CD4-positive, alpha-beta memory T cell (primary cell): Measurements from ENCODE around the gene LYRM9. TPM values are rescaled to one million over a fixed set of nuclear protein-coding genes. Genes with fewer than 3 reads are reported as not detected.
"Not testable (repeated sequence)": the region's sequence is repeated elsewhere in the genome, so short reads cannot be mapped to it uniquely, and the experiment has no call there.

ENCODE experiments used
- CTCF ChIA-PET: fragments of 350-600 bp; sonication (Branson Sonifier 250); formaldehyde crosslinking; loops from one replicate; lab custom pipeline; 2021; ENCODE audit warnings: inconsistent platforms; ENCODE audit not compliant: partially characterized antibody; lab: Charles Lee
- POLR2A ChIA-PET: fragments of 350-600 bp; sonication (Branson Sonifier 250); formaldehyde crosslinking; loops from one replicate; lab custom pipeline; 2021; ENCODE audit not compliant: partially characterized antibody; lab: Charles Lee
- DNase-seq, 5 donors: peaks; one replicate each; pipeline versions ENCODE4 v3.0.0 to v3.0.0-alpha.2; 2020 to 2022; ENCODE audit warnings: mixed read lengths in 1 of 5
- H3K27ac ChIP-seq: one replicate; pipeline ENCODE4 v1.7.0; 2013; ENCODE audit warnings: low read depth, low read length
- H3K27me3 ChIP-seq: 2 replicates; pipeline ENCODE4 v1.7.0; 2013; ENCODE audit warnings: mild to moderate bottlenecking, low read length, moderate library complexity; ENCODE audit not compliant: insufficient read depth
- H3K36me3 ChIP-seq: 2 replicates; pipeline ENCODE4 v1.7.0; 2013; ENCODE audit warnings: mild to moderate bottlenecking, low read length, moderate library complexity; ENCODE audit not compliant: insufficient read depth
- H3K4me1 ChIP-seq: 2 replicates; pipeline ENCODE4 v1.7.0; 2013; ENCODE audit warnings: mild to moderate bottlenecking, low read length, moderate library complexity; ENCODE audit not compliant: insufficient read depth
- H3K4me3 ChIP-seq, 2 donors: one replicate each; pipeline ENCODE4 v1.7.0; 2013; ENCODE audit warnings: low read length in 2 of 2, mild to moderate bottlenecking in 1 of 2
- H3K9me3 ChIP-seq, 2 donors: one replicate each; pipeline ENCODE4 v1.7.0; 2013; ENCODE audit warnings: low read length in 2 of 2, control low read depth in 1 of 2; ENCODE audit not compliant: control insufficient read depth in 1 of 2
- H3K27ac Mint-ChIP-seq, 7 donors: one replicate each; pipeline ENCODE4 v1.8.0; 2020 to 2021; ENCODE audit warnings: mixed read lengths in 7 of 7, mild to moderate bottlenecking in 6 of 7, inconsistent platforms in 3 of 7, moderate library complexity in 3 of 7
- H3K27me3 Mint-ChIP-seq, 2 donors: one replicate each; pipeline ENCODE4 v1.8.0; 2020 to 2021; ENCODE audit warnings: mixed read lengths in 2 of 2
- H3K36me3 Mint-ChIP-seq, 2 donors: one replicate each; pipeline ENCODE4 v1.8.0; 2020 to 2021; ENCODE audit warnings: mixed read lengths in 2 of 2, inconsistent platforms in 1 of 2, mild to moderate bottlenecking in 1 of 2
- H3K4me1 Mint-ChIP-seq, 4 donors: one replicate each; pipeline ENCODE4 v1.8.0; 2020 to 2021; ENCODE audit warnings: mixed read lengths in 4 of 4, mild to moderate bottlenecking in 1 of 4
- H3K4me3 Mint-ChIP-seq, 8 donors: one replicate each; pipeline ENCODE4 v1.8.0; 2020 to 2021; ENCODE audit warnings: mixed read lengths in 8 of 8, mild to moderate bottlenecking in 7 of 8, moderate library complexity in 6 of 8, inconsistent platforms in 3 of 8
- H3K9me3 Mint-ChIP-seq, 8 donors: one replicate each; pipeline ENCODE4 v1.8.0; 2020 to 2021; ENCODE audit warnings: mixed read lengths in 8 of 8, mild to moderate bottlenecking in 5 of 8, inconsistent platforms in 3 of 8, moderate library complexity in 1 of 8
- intact Hi-C: fragments of 100-400 bp; cut with micrococcal nuclease; formaldehyde crosslinking; loops from one replicate; pipeline ENCODE4 v1.15.1; 2023
- polyA plus RNA-seq, 2 donors: library from polyadenylated mRNA; unstranded; fragments of 300-500 nt; fragmentation: Illumina TruSeq; gene quantifications; one replicate each; pipeline ENCODE4 v1.2.3, GENCODE V29; 2021
- total RNA-seq, 2 experiments: library from RNA; stranded (reverse); gene quantifications; one replicate each; pipeline ENCODE4 v1.2.3, GENCODE V29; 2021

The LYRM9 gene
- total and polyA plus RNA-seq, 4 experiments from 2014 or later = 10.2 to 19.2 (median 17.7) TPM

GRCh38 chr17:27888067-27888466 lies 5.1 kb downstream of the LYRM9 start:
- H3K36me3 Mint-ChIP-seq = no peaks in the 10 kb centered on the region
- Histone ChIP-seq H3K4me3 (no peak overlapping the region), H3K4me1 (peaks cover 9% of the 10 kb centered on the region), H3K27me3 (no peaks in the 10 kb centered on the region), H3K36me3 (no peaks in the 10 kb centered on the region), H3K9me3 (no peaks in the 10 kb centered on the region), H3K27ac (no peak overlapping the region)
- DNase-seq = no peak
- no peaks in the 10 kb centered on the region for H3K27me3 Mint-ChIP-seq
- intact Hi-C loops = loop anchor here (10.0 kb wide), 1 partner anchor 233 kb away; no protein-coding TSS in a partner anchor
- ChIA-PET CTCF (interaction anchor here (8.2 kb wide), 1 partner anchor 84 kb away, joined by 273 read pairs; the partner anchor contains the start of gene NOS2), POLR2A (no interaction called here)
- H3K4me3 Mint-ChIP-seq = no peak overlapping the region
- H3K9me3 Mint-ChIP-seq = peaks cover 0 to 3% (median 0%) of the 10 kb centered on the region in 8 donors
- H3K4me1 Mint-ChIP-seq = peaks cover 5 to 14% (median 9%) of the 10 kb centered on the region in 4 donors
- peak overlapping the region in 1 of 7 donors; percentile 24 for H3K27ac Mint-ChIP-seq

- H3K27ac ChIP-seq, H3K9me3 ChIP-seq, H3K4me3 Mint-ChIP-seq, DNase-seq, H3K36me3 Mint-ChIP-seq, H3K4me1 ChIP-seq, H3K27me3 Mint-ChIP-seq, H3K4me3 ChIP-seq, H3K4me1 Mint-ChIP-seq, POLR2A ChIA-PET, H3K27ac Mint-ChIP-seq, H3K9me3 Mint-ChIP-seq, H3K27me3 ChIP-seq, H3K36me3 ChIP-seq: not testable (repeated sequence)
- intact Hi-C loops = loop anchor here (10.0 kb wide), 1 partner anchor 232 kb away; no protein-coding TSS in a partner anchor
- CTCF ChIA-PET = interaction anchor here (9.7 kb wide), 1 partner anchor 81 kb away, joined by 292 read pairs; the partner anchor contains the start of gene NOS2
Observed at GRCh38 chr17:27886348-27886906, 6.7 kb downstream of the LYRM9 start.

GRCh38 chr17:27882162-27882840 lies 10.9 kb downstream of the LYRM9 start:
- no peaks in the 10 kb centered on the region for H3K27me3 Mint-ChIP-seq
- H3K4me1 Mint-ChIP-seq = peaks cover 10 to 25% (median 19%) of the 10 kb centered on the region in 4 donors
- no peak for DNase-seq
- H3K4me1 ChIP-seq = peaks cover 16% of the 10 kb centered on the region
- no peaks in the 10 kb centered on the region for H3K36me3 ChIP-seq
- H3K27me3 ChIP-seq = no peaks in the 10 kb centered on the region
- H3K9me3 ChIP-seq = no peaks in the 10 kb centered on the region
- H3K4me3 Mint-ChIP-seq = no peak overlapping the region
- H3K9me3 Mint-ChIP-seq = no peaks in the 10 kb centered on the region
- no peak overlapping the region for H3K4me3 ChIP-seq
- ChIA-PET POLR2A (interaction anchor here (1.0 kb wide), 1 partner anchor 11 kb away, joined by 4 read pairs; the partner anchor contains the start of gene LYRM9), CTCF (interaction anchor here (1.1 to 9.7 kb wide), 5 partner anchors 11 to 125 kb away, joined by 3 to 292 read pairs (median 5); partner anchors contain the start of genes LYRM9 and NOS2)
- intact Hi-C loops = loop anchor here (10.0 kb wide), 1 partner anchor 228 kb away; no protein-coding TSS in a partner anchor
- peaks cover 0 to 2% of the 10 kb centered on the region in 2 donors for H3K36me3 Mint-ChIP-seq
- H3K27ac Mint-ChIP-seq = no peak overlapping the region
- no peak overlapping the region for H3K27ac ChIP-seq

DNA sequence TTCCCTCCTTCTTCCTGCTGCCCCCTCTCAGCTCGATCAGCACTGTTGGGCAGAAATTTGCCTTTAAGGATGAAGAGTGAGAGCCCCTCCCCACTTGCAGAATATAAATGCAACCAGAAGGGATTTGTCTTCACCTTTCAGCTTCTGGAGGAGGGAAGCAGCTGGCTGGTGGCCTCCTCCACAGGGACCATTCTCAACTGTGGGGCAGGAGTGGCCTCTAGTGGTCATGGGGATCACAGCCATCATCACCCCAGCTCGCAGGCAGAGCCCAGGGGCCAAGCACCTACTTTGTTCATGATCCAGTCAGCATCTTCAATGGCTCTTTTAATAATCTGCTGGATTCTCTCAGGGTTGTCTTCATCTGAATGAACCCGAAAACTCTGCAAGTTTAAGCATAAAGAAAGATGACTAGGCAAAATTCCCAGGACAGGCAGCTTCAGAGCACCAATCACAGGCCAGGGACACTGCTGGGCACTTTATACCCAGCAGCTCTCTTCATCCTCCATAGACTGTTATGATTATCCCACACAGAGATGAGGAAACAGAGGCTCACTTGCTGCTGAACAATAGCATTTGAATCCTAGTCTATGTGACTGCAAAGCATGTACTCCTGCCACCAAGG lies 13.1 kb downstream of the LYRM9 start:
- H3K27ac Mint-ChIP-seq = peak overlapping the region in 2 of 7 donors; percentile 47 to 48
- no peaks in the 10 kb centered on the region for H3K9me3 ChIP-seq
- CTCF ChIA-PET = interaction anchor here (1.0 to 9.7 kb wide), 9 partner anchors 10 to 225 kb away, joined by 3 to 292 read pairs (median 9); partner anchors contain the start of genes LYRM9 and NOS2
- H3K4me3 ChIP-seq = no peak overlapping the region
- no peaks in the 10 kb centered on the region for H3K27me3 ChIP-seq
- H3K9me3 Mint-ChIP-seq = no peaks in the 10 kb centered on the region
- H3K4me1 Mint-ChIP-seq = peaks cover 8 to 21% (median 17%) of the 10 kb centered on the region in 4 donors
- intact Hi-C loops = loop anchor here (1.0 to 10.0 kb wide), 3 partner anchors 75 to 225 kb away; no protein-coding TSS in a partner anchor
- POLR2A ChIA-PET = interaction anchor here (2.9 to 3.3 kb wide), 2 partner anchors 13 to 74 kb away, joined by 16 to 44 read pairs; partner anchors contain the start of gene LYRM9
- peaks cover 16% of the 10 kb centered on the region for H3K4me1 ChIP-seq
- peaks cover 3 to 6% of the 10 kb centered on the region in 2 donors for H3K36me3 Mint-ChIP-seq
- DNase-seq = peak; percentile 50 to 62 (median 54)
- no peaks in the 10 kb centered on the region for H3K36me3 ChIP-seq
- no peak overlapping the region for H3K27ac ChIP-seq
- H3K4me3 Mint-ChIP-seq = peak overlapping the region in 2 of 8 donors; percentile 15 to 39
- H3K27me3 Mint-ChIP-seq = no peaks in the 10 kb centered on the region

GRCh38 chr17:27878776-27879562 lies 14.2 kb downstream of the LYRM9 start:
- peaks cover 16% of the 10 kb centered on the region for H3K4me1 ChIP-seq
- H3K4me3 ChIP-seq = no peak overlapping the region
- peak overlapping the region in 4 of 7 donors; percentile 11 to 46 (median 16) for H3K27ac Mint-ChIP-seq
- peaks cover 4 to 11% of the 10 kb centered on the region in 2 donors for H3K36me3 Mint-ChIP-seq
- H3K27me3 ChIP-seq = no peaks in the 10 kb centered on the region
- intact Hi-C loops = no loop called here
- peak in 4 of 5 donors; percentile 17 to 20 (median 18) for DNase-seq
- no peaks in the 10 kb centered on the region for H3K9me3 Mint-ChIP-seq
- CTCF ChIA-PET = interaction anchor here (1.2 to 9.7 kb wide), 7 partner anchors 15 to 224 kb away, joined by 5 to 292 read pairs (median 13); partner anchors contain the start of genes LYRM9 and NOS2
- peaks cover 8 to 21% (median 17%) of the 10 kb centered on the region in 4 donors for H3K4me1 Mint-ChIP-seq
- no peaks in the 10 kb centered on the region for H3K9me3 ChIP-seq
- POLR2A ChIA-PET = interaction anchor here (0.9 to 3.3 kb wide), 3 partner anchors 14 to 471 kb away, joined by 3 to 44 read pairs (median 16); partner anchors contain the start of gene LYRM9
- H3K36me3 ChIP-seq = no peaks in the 10 kb centered on the region
- H3K4me3 Mint-ChIP-seq = peak overlapping the region in 5 of 8 donors; percentile 1 to 61 (median 40)
- no peak overlapping the region for H3K27ac ChIP-seq
- H3K27me3 Mint-ChIP-seq = no peaks in the 10 kb centered on the region

DNA sequence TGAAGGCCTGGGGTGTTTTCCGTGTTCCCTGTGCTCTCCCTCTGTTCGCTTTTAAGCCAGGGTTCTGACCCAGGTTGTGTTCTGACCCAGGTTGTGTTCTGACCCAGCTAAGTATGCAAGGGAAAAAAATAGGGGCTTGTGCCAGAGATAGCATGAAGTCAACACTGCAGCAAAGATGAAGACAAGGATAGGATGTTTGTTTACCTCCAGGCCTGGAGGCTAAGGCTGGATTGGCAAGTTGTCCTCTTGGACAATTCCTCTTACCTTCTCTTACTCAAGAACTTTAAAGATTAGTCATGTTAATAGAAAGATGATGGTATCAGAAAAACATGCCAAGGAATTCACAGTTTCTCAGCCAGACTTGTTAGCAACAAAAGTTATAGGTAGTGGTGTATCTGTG lies 19.4 kb downstream of the LYRM9 start:
- H3K4me1 ChIP-seq = peaks cover 5% of the 10 kb centered on the region
- ChIA-PET CTCF (no interaction called here), POLR2A (no interaction called here)
- peaks cover 0 to 4% (median under 1%) of the 10 kb centered on the region in 8 donors for H3K9me3 Mint-ChIP-seq
- H3K27ac Mint-ChIP-seq = no peak overlapping the region
- no peak overlapping the region for H3K27ac ChIP-seq
- H3K27me3 Mint-ChIP-seq = no peaks in the 10 kb centered on the region
- no peak for DNase-seq
- intact Hi-C loops = no loop called here
- peaks cover 4 to 9% (median 5%) of the 10 kb centered on the region in 4 donors for H3K4me1 Mint-ChIP-seq
- no peaks in the 10 kb centered on the region for H3K36me3 ChIP-seq
- H3K36me3 Mint-ChIP-seq = peaks cover 1 to 17% of the 10 kb centered on the region in 2 donors
- no peak overlapping the region for H3K4me3 Mint-ChIP-seq
- H3K4me3 ChIP-seq = no peak overlapping the region
- no peaks in the 10 kb centered on the region for H3K9me3 ChIP-seq
- H3K27me3 ChIP-seq = no peaks in the 10 kb centered on the region
